Astrocyte (in vitro differentiated cells and primary cell): ENCODE data around the gene INPPL1. TPM values are rescaled to one million over a fixed set of nuclear protein-coding genes. Genes with fewer than 3 reads are reported as not detected.

Experiments
- DNase-seq: peaks from one replicate; pipeline ENCODE4 v3.0.0-alpha.2; 2010; ENCODE audit warnings: low read depth
- FAIRE-seq: peaks from 2 replicates; lab custom pipeline; 2011; peaks lifted over from hg19 to GRCh38; lab: Jason Lieb, UNC
- H2AFZ ChIP-seq: 2 replicates; pipeline ENCODE4 v1.6.0; 2012; ENCODE audit warnings: low read depth, low read length, inconsistent platforms
- H3K27ac ChIP-seq: 2 replicates; pipeline ENCODE4 v1.5.1; 2011; ENCODE audit warnings: low read depth, low read length, inconsistent platforms
- H3K27me3 ChIP-seq: 2 replicates; pipeline ENCODE4 v1.6.0; 2011; ENCODE audit warnings: low read length, inconsistent platforms; ENCODE audit not compliant: insufficient read depth
- H3K36me3 ChIP-seq: 2 replicates; pipeline ENCODE4 v1.5.1; 2011; ENCODE audit warnings: low read length, inconsistent platforms; ENCODE audit not compliant: insufficient read depth
- H3K4me1 ChIP-seq: 2 replicates; pipeline ENCODE4 v1.5.1; 2011; ENCODE audit warnings: low read length, inconsistent platforms; ENCODE audit not compliant: insufficient read depth
- H3K4me2 ChIP-seq: 2 replicates; pipeline ENCODE4 v1.6.0; 2012; ENCODE audit warnings: low read length, inconsistent platforms
- H3K4me3 ChIP-seq: 2 replicates; pipeline ENCODE4 v1.5.1; 2011; ENCODE audit warnings: low read depth, mild to moderate bottlenecking, low read length, inconsistent platforms; ENCODE audit not compliant: insufficient read depth
- H3K79me2 ChIP-seq: 2 replicates; pipeline ENCODE4 v1.6.0; 2012; ENCODE audit warnings: mild to moderate bottlenecking, low read length, inconsistent platforms; ENCODE audit not compliant: insufficient read depth
- H3K9ac ChIP-seq: 2 replicates; pipeline ENCODE4 v1.6.0; 2012; ENCODE audit warnings: mild to moderate bottlenecking, low read length, inconsistent platforms
- H3K9me3 ChIP-seq: 2 replicates; pipeline ENCODE4 v1.5.1; 2012; ENCODE audit warnings: low read depth, mild to moderate bottlenecking, low read length, inconsistent platforms; ENCODE audit not compliant: insufficient read depth
- H4K20me1 ChIP-seq: 2 replicates; pipeline ENCODE4 v1.6.0; 2012; ENCODE audit warnings: low read length, inconsistent platforms; ENCODE audit not compliant: insufficient read depth
- H3K27ac Mint-ChIP-seq: one replicate; pipeline ENCODE4 v1.8.0; 2021; ENCODE audit warnings: mild to moderate bottlenecking, mixed read lengths; ENCODE audit not compliant: unreplicated experiment
- H3K27me3 Mint-ChIP-seq: one replicate; pipeline ENCODE4 v1.8.0; 2021; ENCODE audit warnings: low read depth, mixed read lengths; ENCODE audit not compliant: unreplicated experiment
- H3K36me3 Mint-ChIP-seq: one replicate; pipeline ENCODE4 v1.8.0; 2021; ENCODE audit warnings: low read depth, mixed read lengths; ENCODE audit not compliant: unreplicated experiment
- H3K4me1 Mint-ChIP-seq: one replicate; pipeline ENCODE4 v1.8.0; 2021; ENCODE audit warnings: low read depth, mixed read lengths; ENCODE audit not compliant: unreplicated experiment
- H3K4me3 Mint-ChIP-seq: one replicate; pipeline ENCODE4 v1.8.0; 2021; ENCODE audit warnings: mild to moderate bottlenecking, moderate library complexity, mixed read lengths; ENCODE audit not compliant: unreplicated experiment
- H3K9me3 Mint-ChIP-seq: one replicate; pipeline ENCODE4 v1.8.0; 2021; ENCODE audit warnings: mild to moderate bottlenecking, mixed read lengths; ENCODE audit not compliant: unreplicated experiment
- CTCF ChIP-seq: IDR thresholded peaks from 2 replicates; pipeline ENCODE4 v1.5.1; 2011; ENCODE audit warnings: low read depth, mild to moderate bottlenecking, inconsistent platforms, low read length, moderate library complexity; ENCODE audit not compliant: insufficient read depth
- EZH2 ChIP-seq: IDR thresholded peaks from 2 replicates; pipeline ENCODE4 v1.6.1; 2012; ENCODE audit warnings: mild to moderate bottlenecking, low read length, inconsistent platforms; ENCODE audit not compliant: insufficient read depth
- total RNA-seq: library from RNA; stranded (reverse); gene quantifications from 2 replicates; pipeline ENCODE4 v1.2.1, GENCODE V29; 2021

INPPL1 gene
- total RNA-seq, 1 donor from 2014 or later = 276 TPM

- Histone ChIP-seq H3K9me3 (no peaks in the 10 kb centered on the region), H3K4me3 (no peak overlapping the region), H3K27ac (no peak overlapping the region), H3K36me3 (no peaks in the 10 kb centered on the region), H4K20me1 (no peaks in the 10 kb centered on the region), H3K4me2 (no peak overlapping the region), H2AFZ (no peak overlapping the region), H3K9ac (no peak overlapping the region), H3K4me1 (no peaks in the 10 kb centered on the region), H3K79me2 (no peaks in the 10 kb centered on the region), H3K27me3 (peaks cover 8% of the 10 kb centered on the region)
- FAIRE-seq (no peak), DNase-seq (no peak)
- Mint-ChIP-seq H3K4me3 (no peak overlapping the region), H3K27me3 (peaks cover 3% of the 10 kb centered on the region), H3K27ac (no peak overlapping the region), H3K4me1 (peaks cover 9% of the 10 kb centered on the region), H3K36me3 (no peaks in the 10 kb centered on the region), H3K9me3 (peaks cover 2% of the 10 kb centered on the region)
- TF ChIP-seq CTCF = no peak
- TF ChIP-seq EZH2 = no peak
Observed at GRCh38 chr11:72283947-72284346, 59.4 kb downstream of the INPPL1 start.

GRCh38 chr11:72287293-72287692 lies 62.7 kb downstream of the INPPL1 start:
- H3K9ac ChIP-seq = no peak overlapping the region
- H3K4me1 ChIP-seq = no peaks in the 10 kb centered on the region
- DNase-seq = no peak
- Mint-ChIP-seq H3K4me1 (no peaks in the 10 kb centered on the region), H3K27ac (no peak overlapping the region), H3K36me3 (no peaks in the 10 kb centered on the region), H3K27me3 (peaks cover 3% of the 10 kb centered on the region), H3K4me3 (no peak overlapping the region), H3K9me3 (no peaks in the 10 kb centered on the region)
- no peak for FAIRE-seq
- no peak overlapping the region for H3K4me3 ChIP-seq
- H4K20me1 ChIP-seq = no peaks in the 10 kb centered on the region
- H3K36me3 ChIP-seq = peaks cover 2% of the 10 kb centered on the region
- H3K27ac ChIP-seq = no peak overlapping the region
- no peak overlapping the region for H3K4me2 ChIP-seq
- TF ChIP-seq CTCF (no peak), EZH2 (no peak)
- peaks cover 8% of the 10 kb centered on the region for H3K27me3 ChIP-seq
- no peaks in the 10 kb centered on the region for H3K9me3 ChIP-seq
- no peak overlapping the region for H2AFZ ChIP-seq
- no peaks in the 10 kb centered on the region for H3K79me2 ChIP-seq

Other genes starting within 250 kb of the INPPL1 start
- 14.1 and 15.2 TPM in 2 replicates for gene IL18BP, start 225.9 kb upstream of the INPPL1 start, total RNA-seq
- 99.3 and 111 TPM in 2 replicates for gene NUMA1, start 144.2 kb upstream of the INPPL1 start, total RNA-seq
- 4.2 and 4.4 TPM in 2 replicates for gene LRRC51, start 143.9 kb upstream of the INPPL1 start, total RNA-seq
- gene LAMTOR1, start 121.5 kb upstream of the INPPL1 start, total RNA-seq = 63.8 and 65.8 TPM in 2 replicates
- not detected in 2 replicates for gene TOMT, start 118.8 kb upstream of the INPPL1 start, total RNA-seq
- gene ANAPC15, start 112.1 kb upstream of the INPPL1 start, total RNA-seq = 36.1 and 39.0 TPM in 2 replicates
- gene FOLR3, start 89.0 kb upstream of the INPPL1 start, total RNA-seq = not detected in 2 replicates
- gene FOLR1, start 32.6 kb upstream of the INPPL1 start, total RNA-seq = 3.2 and 3.6 TPM in 2 replicates
- not detected in 2 replicates for gene FOLR2, start 8.0 kb upstream of the INPPL1 start, total RNA-seq
- gene PHOX2A, start 19.4 kb downstream of the INPPL1 start, total RNA-seq = 0.36 TPM in 1 of 2 replicates, not detected in the other
- gene CLPB, start 209.8 kb downstream of the INPPL1 start, total RNA-seq = 22.8 and 23.1 TPM in 2 replicates